MM.1S (cell line): ENCODE data around the gene IGFN1.

ENCODE experiments used
- DNase-seq: peaks from one replicate; pipeline ENCODE4 v3.0.0-alpha.2; 2015
- H2AFZ ChIP-seq: fragments of 300-600 bp; sonication (generic); 2 replicates; pipeline ENCODE4 v1.6.0; 2016; ENCODE audit warnings: antibody characterized with exemption, low read length
- H3F3A ChIP-seq: fragments of 300-600 bp; sonication (generic); 2 replicates; pipeline ENCODE4 v1.6.1; 2016; ENCODE audit warnings: mild to moderate bottlenecking, antibody characterized with exemption, low read length, moderate library complexity, mixed read lengths; ENCODE audit not compliant: insufficient read depth
- H3K27ac ChIP-seq: fragments of 300-600 bp; sonication (generic); 2 replicates; pipeline ENCODE4 v1.5.1; 2016; ENCODE audit warnings: mild to moderate bottlenecking, low read length
- H3K27me3 ChIP-seq: fragments of 300-600 bp; sonication (generic); replicated peaks from 2 replicates; pipeline ENCODE4 v1.6.0; 2016; ENCODE audit warnings: low read length; ENCODE audit not compliant: insufficient read depth
- H3K36me3 ChIP-seq: fragments of 300-600 bp; sonication (generic); replicated peaks from 2 replicates; pipeline ENCODE4 v1.6.1; 2016; ENCODE audit warnings: mild to moderate bottlenecking, low read length, mixed read lengths; ENCODE audit not compliant: insufficient read depth
- H3K4me1 ChIP-seq: fragments of 300-600 bp; sonication (generic); 2 replicates; pipeline ENCODE4 v1.6.1; 2016; ENCODE audit warnings: low read length, mixed read lengths
- H3K4me2 ChIP-seq: fragments of 300-600 bp; sonication (generic); 2 replicates; pipeline ENCODE4 v1.6.0; 2016; ENCODE audit warnings: low read depth, low read length
- H3K4me3 ChIP-seq: fragments of 300-600 bp; sonication (generic); 2 replicates; pipeline ENCODE4 v1.5.1; 2016; ENCODE audit warnings: low read length, mixed read lengths
- H3K79me2 ChIP-seq: fragments of 300-600 bp; sonication (generic); 2 replicates; pipeline ENCODE4 v1.6.1; 2016; ENCODE audit warnings: mixed run types, low read length, mixed read lengths
- H3K9ac ChIP-seq: fragments of 300-600 bp; sonication (generic); 2 replicates; pipeline ENCODE4 v1.6.1; 2016; ENCODE audit warnings: low read length, mixed read lengths
- H3K9me2 ChIP-seq: fragments of 300-600 bp; sonication (generic); replicated peaks from 2 replicates; pipeline ENCODE4 v1.6.1; 2016; ENCODE audit warnings: mild to moderate bottlenecking, low read length, mixed read lengths; ENCODE audit not compliant: insufficient read depth
- H3K9me3 ChIP-seq: fragments of 300-600 bp; sonication (generic); replicated peaks from 2 replicates; pipeline ENCODE4 v1.6.1; 2016; ENCODE audit warnings: mild to moderate bottlenecking, low read length, mixed read lengths; ENCODE audit not compliant: insufficient read depth
- H4K20me1 ChIP-seq: fragments of 300-600 bp; sonication (generic); 2 replicates; pipeline ENCODE4 v1.6.1; 2016; ENCODE audit warnings: mild to moderate bottlenecking, low read length, moderate library complexity, mixed read lengths; ENCODE audit not compliant: insufficient read depth
- CTCF ChIP-seq: fragments of 300-600 bp; sonication (generic); IDR thresholded peaks from 2 replicates; pipeline ENCODE4 v1.5.1; 2016; ENCODE audit warnings: antibody characterized with exemption, low read length, mixed read lengths
- EZH2 ChIP-seq: fragments of 300-600 bp; sonication (generic); optimal IDR thresholded peaks from 2 replicates; pipeline ENCODE3; 2017; ENCODE audit warnings: low read depth, mild to moderate bottlenecking, antibody characterized with exemption, low read length, mixed read lengths
- EZH2phosphoT487 ChIP-seq: fragments of 300-600 bp; sonication (generic); IDR thresholded peaks from 2 replicates; pipeline ENCODE4 v1.6.1; 2018; ENCODE audit warnings: antibody characterized with exemption, low read length

The IGFN1 gene

GRCh38 chr1:201142011-201142848, 48.4 kb upstream of the IGFN1 start:
- no peaks in the 10 kb centered on the region for H3K9me2 ChIP-seq
- no peak overlapping the region for H2AFZ ChIP-seq
- no peaks in the 10 kb centered on the region for H3F3A ChIP-seq
- no peak overlapping the region for H3K9ac ChIP-seq
- no peaks in the 10 kb centered on the region for H3K79me2 ChIP-seq
- H4K20me1 ChIP-seq, result no peaks in the 10 kb centered on the region
- H3K4me2 ChIP-seq, result no peak overlapping the region
- H3K9me3 ChIP-seq, result no peaks in the 10 kb centered on the region
- no peak for TF ChIP-seq CTCF
- TF ChIP-seq EZH2, result no peak
- no peak for TF ChIP-seq EZH2phosphoT487
- DNase-seq, result no peak
- no peaks in the 10 kb centered on the region for H3K27me3 ChIP-seq
- H3K4me1 ChIP-seq, result no peaks in the 10 kb centered on the region
- no peaks in the 10 kb centered on the region for H3K36me3 ChIP-seq
- H3K4me3 ChIP-seq, result no peak overlapping the region
- no peak overlapping the region for H3K27ac ChIP-seq

- H3K4me1 ChIP-seq, result no peaks in the 10 kb centered on the region
- TF ChIP-seq EZH2 (no peak), CTCF (no peak), EZH2phosphoT487 (no peak)
- H3K27me3 ChIP-seq, result no peaks in the 10 kb centered on the region
- no peaks in the 10 kb centered on the region for H3F3A ChIP-seq
- H3K9ac ChIP-seq, result no peak overlapping the region
- no peak overlapping the region for H2AFZ ChIP-seq
- DNase-seq, result no peak
- H4K20me1 ChIP-seq, result no peaks in the 10 kb centered on the region
- H3K9me3 ChIP-seq, result no peaks in the 10 kb centered on the region
- H3K79me2 ChIP-seq, result no peaks in the 10 kb centered on the region
- no peak overlapping the region for H3K4me3 ChIP-seq
- H3K4me2 ChIP-seq, result no peak overlapping the region
- H3K27ac ChIP-seq, result no peak overlapping the region
- H3K36me3 ChIP-seq, result no peaks in the 10 kb centered on the region
- H3K9me2 ChIP-seq, result no peaks in the 10 kb centered on the region
These were observed 47.5 kb upstream of the IGFN1 start for GRCh38 chr1:201142849-201143725.

GRCh38 chr1:201143726-201144635, 46.6 kb upstream of the IGFN1 start:
- Histone ChIP-seq H3K9ac (no peak overlapping the region), H3K79me2 (no peaks in the 10 kb centered on the region), H3F3A (no peaks in the 10 kb centered on the region), H3K27me3 (no peaks in the 10 kb centered on the region), H3K4me1 (no peaks in the 10 kb centered on the region), H4K20me1 (no peaks in the 10 kb centered on the region), H3K27ac (no peak overlapping the region), H3K4me2 (no peak overlapping the region), H3K9me3 (no peaks in the 10 kb centered on the region), H3K4me3 (no peak overlapping the region), H3K36me3 (no peaks in the 10 kb centered on the region), H3K9me2 (no peaks in the 10 kb centered on the region), H2AFZ (no peak overlapping the region)
- DNase-seq, result no peak
- TF ChIP-seq EZH2 (no peak), CTCF (no peak), EZH2phosphoT487 (no peak)
